LNCAP (cell line): ENCODE data around the gene GREB1L.

Source experiments
- CTCF ChIP-seq: fragments of 450-650 bp; IDR thresholded peaks from 2 replicates; pipeline ENCODE4 v1.5.1; 2017; ENCODE audit warnings: mild to moderate bottlenecking

GREB1L gene

GRCh38 chr18:21361307-21361880 lies 119.4 kb downstream of the GREB1L start:
- no peak for TF ChIP-seq CTCF

GRCh38 chr18:21362831-21363230 lies 120.8 kb downstream of the GREB1L start:
- TF ChIP-seq CTCF = no peak

GRCh38 chr18:21363348-21363747 lies 121.3 kb downstream of the GREB1L start:
- no peak for TF ChIP-seq CTCF

- no peak for TF ChIP-seq CTCF
Measured at GRCh38 chr18:21364471-21364870, 122.4 kb downstream of the GREB1L start.

- TF ChIP-seq CTCF = no peak
Measured at GRCh38 chr18:21366896-21367295, 124.9 kb downstream of the GREB1L start.

- TF ChIP-seq CTCF = no peak
Measured at GRCh38 chr18:21369146-21369545, 127.1 kb downstream of the GREB1L start.

GRCh38 chr18:21383031-21383430 lies 141.0 kb downstream of the GREB1L start:
- no peak for TF ChIP-seq CTCF
